OCI-LY1 (cell line): ENCODE results near the gene HOMEZ.

ENCODE experiments used
- H2AFZ ChIP-seq: fragments of 200-600 bp; sonication (generic), shearing (Covaris generic); 2 replicates; pipeline ENCODE4 v1.6.0; 2014; ENCODE audit warnings: antibody characterized with exemption, mild to moderate bottlenecking, low read length
- H3F3A ChIP-seq: fragments of 200-600 bp; sonication (generic), shearing (Covaris generic); 2 replicates; pipeline ENCODE4 v1.6.0; 2014; ENCODE audit warnings: mild to moderate bottlenecking, antibody characterized with exemption, low read length, moderate library complexity; ENCODE audit not compliant: insufficient read depth
- H3K27ac ChIP-seq: fragments of 200-600 bp; sonication (generic); 2 replicates; pipeline ENCODE4 v1.5.1; 2014; ENCODE audit warnings: low read length, mixed run types, mild to moderate bottlenecking, low read depth; ENCODE audit not compliant: poor library complexity, severe bottlenecking
- H3K27me3 ChIP-seq: fragments of 200-600 bp; sonication (generic); 2 replicates; pipeline ENCODE4 v1.6.0; 2014; ENCODE audit warnings: antibody characterized with exemption, mild to moderate bottlenecking, low read length, moderate library complexity; ENCODE audit not compliant: insufficient read depth
- H3K36me3 ChIP-seq: fragments of 200-600 bp; sonication (generic); 2 replicates; pipeline ENCODE4 v1.6.1; 2014; ENCODE audit warnings: mild to moderate bottlenecking, antibody characterized with exemption, low read length, moderate library complexity, mixed read lengths; ENCODE audit not compliant: insufficient read depth
- H3K4me1 ChIP-seq: fragments of 200-600 bp; sonication (generic); 2 replicates; pipeline ENCODE4 v1.5.1; 2014; ENCODE audit warnings: mild to moderate bottlenecking, low read length, moderate library complexity; ENCODE audit not compliant: insufficient read depth, severe bottlenecking
- H3K4me2 ChIP-seq: fragments of 200-600 bp; sonication (generic), shearing (Covaris generic); 2 replicates; pipeline ENCODE4 v1.6.1; 2014; ENCODE audit warnings: low read length
- H3K4me3 ChIP-seq: fragments of 200-600 bp; sonication (generic); 2 replicates; pipeline ENCODE4 v1.5.1; 2014; ENCODE audit warnings: low read length, low read depth, mild to moderate bottlenecking, mixed read lengths; ENCODE audit not compliant: poor library complexity, severe bottlenecking
- H3K79me2 ChIP-seq: fragments of 200-600 bp; shearing (Covaris generic); 2 replicates; pipeline ENCODE4 v1.6.1; 2016; ENCODE audit warnings: mixed run types, low read length, mixed read lengths; ENCODE audit not compliant: insufficient read depth
- H3K9ac ChIP-seq: fragments of 200-600 bp; sonication (generic), shearing (Covaris generic); 2 replicates; pipeline ENCODE4 v1.6.1; 2014; ENCODE audit warnings: mild to moderate bottlenecking, low read length, mixed read lengths
- H3K9me2 ChIP-seq: fragments of 200-600 bp; sonication (generic), shearing (Covaris generic); 2 replicates; pipeline ENCODE4 v1.6.1; 2014; ENCODE audit warnings: low read depth, mild to moderate bottlenecking, low read length, mixed read lengths
- H3K9me3 ChIP-seq: fragments of 200-600 bp; shearing (Covaris generic); 2 replicates; pipeline ENCODE4 v1.6.1; 2014; ENCODE audit warnings: low read length, mixed read lengths
- H4K20me1 ChIP-seq: fragments of 200-600 bp; sonication (generic), shearing (Covaris generic); 2 replicates; pipeline ENCODE4 v1.6.0; 2016; ENCODE audit warnings: mild to moderate bottlenecking, low read length; ENCODE audit not compliant: insufficient read depth
- EZH2 ChIP-seq: fragments of 200-600 bp; sonication (generic), shearing (Covaris generic); IDR thresholded peaks from 2 replicates; pipeline ENCODE4 v1.8.0; 2017; ENCODE audit warnings: borderline replicate concordance, mixed run types, mild to moderate bottlenecking, antibody characterized with exemption, low read length, moderate library complexity, mixed read lengths
- TF ChIP-seq, protein P1 (sequence below): fragments of 200-600 bp; sonication (generic), shearing (Covaris generic); IDR thresholded peaks from 2 replicates; pipeline ENCODE4 v1.5.1; 2017; ENCODE audit warnings: mild to moderate bottlenecking, antibody characterized with exemption, low read length, moderate library complexity, mixed read lengths

Gene HOMEZ

DNA sequence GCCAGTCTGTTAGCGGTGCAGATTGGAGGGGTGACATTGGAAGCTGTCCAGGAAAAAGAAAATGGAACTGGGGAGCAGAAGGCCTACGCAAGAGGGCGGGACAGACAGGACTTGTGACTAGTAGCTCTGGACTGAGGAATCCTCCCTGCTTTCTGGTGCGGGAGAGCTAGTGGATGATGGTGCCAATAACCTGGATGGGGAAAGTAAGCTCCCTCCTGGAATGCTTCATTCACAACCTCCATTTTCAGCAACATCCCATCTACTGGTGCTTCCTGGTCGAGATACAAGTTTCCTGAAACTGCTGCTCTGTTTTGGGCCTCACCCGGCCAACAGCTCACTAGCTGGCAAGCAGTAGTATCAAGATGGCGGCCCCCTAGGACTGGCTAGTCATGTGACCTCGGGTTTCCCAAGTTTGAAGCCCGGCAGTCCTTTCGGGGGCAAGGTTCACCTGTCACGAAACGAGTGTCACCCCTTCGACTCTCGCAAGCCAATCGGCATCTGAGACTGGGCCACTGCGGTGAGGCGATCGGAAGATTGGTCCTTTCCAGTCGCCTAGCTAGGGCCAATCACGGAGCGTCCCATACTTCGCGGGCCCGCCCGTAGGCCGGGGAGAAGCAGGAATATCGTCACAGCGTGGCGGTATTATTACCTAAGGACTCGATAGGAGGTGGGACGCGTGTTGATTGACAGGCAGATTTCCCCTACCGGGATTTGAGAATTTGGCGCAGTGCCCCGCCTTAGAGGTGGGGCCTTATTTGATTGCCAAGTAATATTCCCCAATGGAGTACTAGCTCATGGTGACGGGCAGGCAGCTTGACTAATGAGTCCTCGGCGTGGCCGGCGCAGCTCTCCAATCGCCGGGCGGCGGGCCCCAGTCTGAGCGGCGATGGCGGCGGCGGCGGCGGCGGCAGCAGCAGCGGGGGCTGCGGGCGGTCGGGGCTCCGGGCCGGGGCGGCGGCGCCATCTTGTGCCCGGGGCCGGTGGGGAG, 34.9 kb upstream of the HOMEZ start, which contains the start of gene PABPN1:
Gene PABPN1, plus strand, starts transcription at position 874 of the 988 bp plus-strand sequence. Its CDS starts 13 bp downstream, at position 887.
- Histone ChIP-seq H3F3A (no peaks in the 10 kb centered on the region), H3K9ac (peak within 1 kb of the TSS; percentile 83), H3K36me3 (peaks cover 33% of the 10 kb centered on the region), H3K4me2 (peak within 1 kb of the TSS; percentile 96), H3K9me2 (no peaks in the 10 kb centered on the region), H3K9me3 (no peaks in the 10 kb centered on the region), H3K27ac (peak within 1 kb of the TSS; percentile 83), H3K79me2 (peaks cover 12% of the 10 kb centered on the region), H3K27me3 (no peaks in the 10 kb centered on the region), H2AFZ (no peak within 1 kb of the TSS), H4K20me1 (no peaks in the 10 kb centered on the region), H3K4me3 (peak within 1 kb of the TSS; percentile 75), H3K4me1 (peaks cover 22% of the 10 kb centered on the region)
- TF ChIP-seq EZH2, result no peak
- TF ChIP-seq, protein P1, sequence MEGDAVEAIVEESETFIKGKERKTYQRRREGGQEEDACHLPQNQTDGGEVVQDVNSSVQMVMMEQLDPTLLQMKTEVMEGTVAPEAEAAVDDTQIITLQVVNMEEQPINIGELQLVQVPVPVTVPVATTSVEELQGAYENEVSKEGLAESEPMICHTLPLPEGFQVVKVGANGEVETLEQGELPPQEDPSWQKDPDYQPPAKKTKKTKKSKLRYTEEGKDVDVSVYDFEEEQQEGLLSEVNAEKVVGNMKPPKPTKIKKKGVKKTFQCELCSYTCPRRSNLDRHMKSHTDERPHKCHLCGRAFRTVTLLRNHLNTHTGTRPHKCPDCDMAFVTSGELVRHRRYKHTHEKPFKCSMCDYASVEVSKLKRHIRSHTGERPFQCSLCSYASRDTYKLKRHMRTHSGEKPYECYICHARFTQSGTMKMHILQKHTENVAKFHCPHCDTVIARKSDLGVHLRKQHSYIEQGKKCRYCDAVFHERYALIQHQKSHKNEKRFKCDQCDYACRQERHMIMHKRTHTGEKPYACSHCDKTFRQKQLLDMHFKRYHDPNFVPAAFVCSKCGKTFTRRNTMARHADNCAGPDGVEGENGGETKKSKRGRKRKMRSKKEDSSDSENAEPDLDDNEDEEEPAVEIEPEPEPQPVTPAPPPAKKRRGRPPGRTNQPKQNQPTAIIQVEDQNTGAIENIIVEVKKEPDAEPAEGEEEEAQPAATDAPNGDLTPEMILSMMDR, result no peak

DNA sequence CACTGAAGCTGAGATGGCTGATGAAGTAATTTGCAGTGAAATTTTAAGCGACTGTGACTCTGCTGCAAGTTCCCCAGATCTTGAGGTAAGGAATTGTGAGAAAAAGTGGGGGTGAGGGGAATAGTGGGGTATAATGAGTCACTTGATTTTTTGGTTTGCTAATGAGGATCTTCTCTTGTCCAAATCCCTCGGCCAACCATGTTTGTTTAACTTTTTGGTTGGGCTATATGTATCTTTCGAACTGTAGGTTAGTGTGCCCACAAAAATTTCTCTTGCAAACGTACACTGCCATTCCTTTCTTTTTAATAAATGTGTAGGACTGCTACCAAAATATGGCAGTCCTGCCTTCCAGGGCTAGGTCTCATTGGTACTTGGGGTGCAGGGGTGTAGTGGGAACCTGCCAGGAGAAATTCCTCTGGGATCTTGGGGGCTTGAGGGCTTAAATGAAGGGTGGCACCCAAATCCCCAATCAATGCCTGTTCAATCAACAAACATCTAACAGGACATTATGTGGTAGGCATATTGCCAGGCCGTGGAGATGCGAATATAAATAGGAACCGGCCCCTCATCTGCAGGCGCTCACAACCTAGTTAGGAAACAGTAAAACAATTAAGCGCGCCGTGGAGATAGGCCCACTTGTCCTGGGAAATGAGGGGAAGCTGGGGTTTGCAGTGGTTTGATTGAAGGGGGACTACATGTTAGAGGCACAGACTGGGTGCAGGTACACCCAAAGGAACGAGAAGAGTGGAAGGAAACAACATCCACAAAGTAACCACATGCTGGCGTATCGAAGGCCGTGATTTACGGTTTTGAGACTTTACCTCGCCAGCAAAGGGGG, 34.0 kb upstream of the HOMEZ start:
- peaks cover 12% of the 10 kb centered on the region for H3K79me2 ChIP-seq
- peaks cover 24% of the 10 kb centered on the region for H3K36me3 ChIP-seq
- H3K4me1 ChIP-seq, result peaks cover 22% of the 10 kb centered on the region
- H4K20me1 ChIP-seq, result no peaks in the 10 kb centered on the region
- no peak for TF ChIP-seq EZH2
- TF ChIP-seq, protein P1, result no peak
- no peaks in the 10 kb centered on the region for H3K9me2 ChIP-seq
- H3K27me3 ChIP-seq, result no peaks in the 10 kb centered on the region
- H3K4me3 ChIP-seq, result peak overlapping the region; percentile 69
- H2AFZ ChIP-seq, result no peak overlapping the region
- H3K9ac ChIP-seq, result peak overlapping the region; percentile 65
- H3F3A ChIP-seq, result no peaks in the 10 kb centered on the region
- peak overlapping the region; percentile 83 for H3K27ac ChIP-seq
- no peaks in the 10 kb centered on the region for H3K9me3 ChIP-seq
- H3K4me2 ChIP-seq, result peak overlapping the region; percentile 78

DNA sequence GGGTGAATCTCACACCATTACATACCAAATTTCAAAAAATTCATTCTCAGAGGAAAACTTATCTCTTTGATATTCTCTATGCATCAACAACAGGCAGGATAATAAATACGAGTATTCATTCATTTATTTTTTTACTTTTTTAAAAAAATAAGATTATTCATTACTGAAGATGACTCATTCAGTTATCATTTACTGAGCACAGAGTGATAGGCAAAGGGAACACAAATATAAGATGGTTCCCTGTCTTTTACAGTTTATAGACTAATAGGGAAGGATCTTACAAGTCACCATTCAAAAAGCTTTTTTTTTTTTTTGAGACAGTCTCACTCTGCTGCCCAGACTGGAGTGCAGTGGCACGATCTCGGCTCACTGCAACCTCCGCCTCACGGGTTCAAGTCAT, 30.4 kb upstream of the HOMEZ start:
- Histone ChIP-seq H3F3A (no peaks in the 10 kb centered on the region), H3K27ac (no peak overlapping the region), H3K4me3 (no peak overlapping the region), H3K36me3 (no peaks in the 10 kb centered on the region), H3K27me3 (no peaks in the 10 kb centered on the region), H3K9me2 (no peaks in the 10 kb centered on the region), H3K9ac (no peak overlapping the region), H3K79me2 (no peaks in the 10 kb centered on the region), H4K20me1 (no peaks in the 10 kb centered on the region), H3K9me3 (no peaks in the 10 kb centered on the region), H3K4me1 (peaks cover 10% of the 10 kb centered on the region), H2AFZ (no peak overlapping the region), H3K4me2 (no peak overlapping the region)
- TF ChIP-seq, protein P1, result no peak
- TF ChIP-seq EZH2, result no peak
